A549 (cell line): Measurements from ENCODE around the gene STS. TPM values are rescaled to one million over a fixed set of nuclear protein-coding genes. Genes with fewer than 3 reads are reported as not detected.

Experiments used
- ATAC-seq, 2 experiments: fragments of 200-7000 bp in 1 of 2; fragments of >200 bp in 1 of 2; cut with Nextera tagmentation in 1 of 2; cut with Tn5 transposase in 1 of 2; 3 replicates each; pipeline versions ENCODE4 v1.8.0 to v1.9.1; 2018 to 2020; ENCODE audit warnings: mild to moderate bottlenecking in 1 of 2, moderate library complexity in 1 of 2
- CTCF ChIA-PET: fragments of 300-600 bp; sonication (Branson Sonifier 250); formaldehyde crosslinking; extraction: SDS; loops from one replicate; lab custom pipeline; 2021; ENCODE audit warnings: antibody characterized with exemption, inconsistent platforms; lab: Yijun Ruan, JAX
- POLR2A ChIA-PET: fragments of 350-600 bp; formaldehyde crosslinking; extraction: SDS; loops from one replicate; lab custom pipeline; 2021; ENCODE audit warnings: antibody characterized with exemption, inconsistent platforms; lab: Yijun Ruan, JAX
- DNase-seq, 2 experiments: peaks; one replicate each; pipeline versions ENCODE4 v3.0.0 to v3.0.0-alpha.2; 2011 to 2016; ENCODE audit warnings: low read depth in 1 of 2, low spot score in 1 of 2
- FAIRE-seq: peaks from 2 replicates; lab custom pipeline; 2011; peaks lifted over from hg19 to GRCh38; lab: Jason Lieb, UNC
- H3K27ac ChIP-seq, 2 experiments: fragments of >200 bp; sonication (Bioruptor Twin); formaldehyde crosslinking; 3 replicates each; pipeline ENCODE4 v1.5.1; 2016 to 2017
- H3K4me1 ChIP-seq: fragments of >200 bp; sonication (Bioruptor Twin); formaldehyde crosslinking; 3 replicates; pipeline ENCODE4 v1.6.1; 2016
- H3K4me2 ChIP-seq: fragments of >200 bp; sonication (Bioruptor Twin); formaldehyde crosslinking; 3 replicates; pipeline ENCODE4 v1.6.1; 2016
- H3K4me3 ChIP-seq: fragments of >200 bp; sonication (Bioruptor Twin); formaldehyde crosslinking; 3 replicates; pipeline ENCODE4 v1.5.1; 2016
- H3K9me3 ChIP-seq: fragments of >200 bp; sonication (Bioruptor Twin); formaldehyde crosslinking; 3 replicates; pipeline ENCODE4 v1.6.1; 2016
- E2F6 ChIP-seq: IDR thresholded peaks from 2 replicates; pipeline ENCODE4 v1.6.1; 2012; ENCODE audit warnings: low read depth, borderline replicate concordance
- FOSL2 ChIP-seq, 2 experiments: fragments of 450-650 bp in 1 of 2; fragments of >200 bp in 1 of 2; sonication (Bioruptor Twin) in 1 of 2; formaldehyde crosslinking; IDR thresholded peaks; 2 replicates each; pipeline versions ENCODE4 v1.5.0 to v1.6.1; 2016 to 2020; ENCODE audit warnings: mild to moderate bottlenecking in 1 of 2, moderate library complexity in 1 of 2
- HOXA7 ChIP-seq: fragments of 250-450 bp; sonication (Bioruptor Pico); IDR thresholded peaks from 2 replicates; pipeline ENCODE4 v1.5.0; 2020; ENCODE audit warnings: mild to moderate bottlenecking, moderate library complexity
- RNF2 ChIP-seq: fragments of 200-600 bp; sonication (generic); IDR thresholded peaks from 2 replicates; pipeline ENCODE4 v1.6.1; 2016; ENCODE audit warnings: low read depth, mild to moderate bottlenecking, antibody characterized with exemption, moderate library complexity, borderline replicate concordance
- SMC3 ChIP-seq: fragments of >200 bp; sonication (Bioruptor Twin); formaldehyde crosslinking; IDR thresholded peaks from 3 replicates; pipeline ENCODE4 v1.6.1; 2018; ENCODE audit warnings: inconsistent platforms
- ZNF302 ChIP-seq: fragments of 250-450 bp; sonication (Bioruptor Pico); IDR thresholded peaks from 2 replicates; pipeline ENCODE4 v1.9.0; 2021; ENCODE audit warnings: inconsistent platforms, mild to moderate bottlenecking, moderate library complexity
- WGBS: methylation state at CpG from one replicate; pipeline ENCODE4 v1.1.6; 2017; ENCODE audit errors: missing lambda C conversion rate; 5-methylcytosine and 5-hydroxymethylcytosine counted together
- polyA plus RNA-seq, 4 experiments: library from polyadenylated mRNA; depleted of rRNA in 3 of 4; stranded (reverse); fragments of >200 nt; fragmentation: RNase III in 1 of 4; extraction: RNeasy Plus Mini Kit Qiagen cat#74134 plus additional on column Dnase treatment in 1 of 4; gene quantifications; 2 replicates in 3 of 4; 3 replicates in 1 of 4; pipeline ENCODE4 v1.2.3, GENCODE V29; 2011 to 2017
- small RNA-seq, 6 experiments: library from RNA; depleted of rRNA; stranded (forward); fragments of <200 nt; gene quantifications; one replicate each; pipeline ENCODE3, GENCODE V24; 2012
- TF ChIP-seq, protein P1 (sequence below): IDR thresholded peaks from 2 replicates; pipeline ENCODE4 v1.6.1; 2012

STS gene
- polyA plus RNA-seq, 2 of the 4 experiments (the other 2 are of a cell fraction): 2.1 to 2.4 TPM

DNA sequence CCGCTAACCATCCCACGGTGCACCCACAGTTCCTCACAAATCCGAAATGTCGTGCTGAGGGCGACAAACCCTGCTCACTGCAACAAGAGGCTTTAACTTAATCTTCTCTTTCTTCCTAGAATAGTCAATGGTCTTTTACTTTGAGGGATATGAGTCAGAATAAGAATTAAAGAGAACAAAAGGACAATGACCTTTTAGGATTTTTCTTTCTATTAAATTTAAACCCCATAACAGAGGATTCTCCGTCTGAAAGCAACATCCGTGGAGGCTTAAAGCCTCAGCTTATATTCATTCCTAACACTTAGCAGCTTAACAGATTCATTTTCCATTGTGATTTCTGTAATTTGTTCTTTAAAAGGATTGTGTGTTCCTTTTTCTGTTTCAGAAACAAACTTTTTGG, 45.4 kb downstream of the STS start (continued):
- TF ChIP-seq E2F6 (no peak), RNF2 (no peak), SMC3 (no peak), ZNF302 (CRISPR knock-in tag) (no peak)
- TF ChIP-seq, protein P1, sequence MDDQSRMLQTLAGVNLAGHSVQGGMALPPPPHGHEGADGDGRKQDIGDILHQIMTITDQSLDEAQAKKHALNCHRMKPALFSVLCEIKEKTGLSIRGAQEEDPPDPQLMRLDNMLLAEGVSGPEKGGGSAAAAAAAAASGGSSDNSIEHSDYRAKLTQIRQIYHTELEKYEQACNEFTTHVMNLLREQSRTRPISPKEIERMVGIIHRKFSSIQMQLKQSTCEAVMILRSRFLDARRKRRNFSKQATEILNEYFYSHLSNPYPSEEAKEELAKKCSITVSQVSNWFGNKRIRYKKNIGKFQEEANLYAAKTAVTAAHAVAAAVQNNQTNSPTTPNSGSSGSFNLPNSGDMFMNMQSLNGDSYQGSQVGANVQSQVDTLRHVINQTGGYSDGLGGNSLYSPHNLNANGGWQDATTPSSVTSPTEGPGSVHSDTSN: no peak

DNA sequence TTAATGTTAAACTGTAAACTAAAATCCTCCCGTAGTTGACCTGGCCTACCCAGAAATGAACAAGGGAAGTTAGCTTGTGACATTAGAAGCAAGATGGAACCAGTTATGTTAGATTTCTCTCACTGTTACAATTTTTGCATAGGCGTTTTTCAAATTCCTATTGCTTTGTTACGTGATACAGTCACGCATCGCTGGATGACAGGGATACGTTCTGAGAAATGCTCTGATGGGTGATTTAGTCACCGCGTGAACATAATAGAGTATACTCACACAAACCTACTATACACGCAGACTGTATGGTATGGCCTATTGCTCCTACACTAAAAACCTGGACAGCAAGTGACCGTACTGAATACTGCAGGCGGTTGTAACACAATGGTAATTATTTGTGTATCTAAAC, 47.1 kb downstream of the STS start:
- no peak overlapping the region for H3K4me3 ChIP-seq
- no peaks in the 10 kb centered on the region for H3K9me3 ChIP-seq
- ATAC-seq (no peak), FAIRE-seq (peak; percentile 76), DNase-seq (no peak)
- H3K27ac ChIP-seq: no peak overlapping the region
- 87% methylated on average over 11 of the region's 11 CpGs for WGBS
- ChIA-PET CTCF (no interaction called here), POLR2A (no interaction called here)
- TF ChIP-seq FOSL2 (IDR thresholded peaks at IDR 0.05) (no peak), FOSL2 (CRISPR knock-in tag; IDR thresholded peaks at IDR 0.05) (no peak), HOXA7 (CRISPR knock-in tag) (no peak)
- H3K4me2 ChIP-seq: no peak overlapping the region
- H3K4me1 ChIP-seq: no peaks in the 10 kb centered on the region

Small RNAs within 50 kb of the gene (small RNA-seq; reads per million reads assigned to genes)
- 0 to 1.4 (median 0) reads per million in 6 experiments for gene MIR4767

Other genes starting within 250 kb of the STS start
- gene PUDP, start 441 bp downstream of the STS start, polyA plus RNA-seq (2011; rRNA removed): 49.2 and 50.7 TPM in 2 replicates
- gene PUDP, start 441 bp downstream of the STS start, polyA plus RNA-seq (2017; fragmentation: RNase III; extraction: RNeasy Plus Mini Kit Qiagen cat#74134 plus additional on column Dnase treatment): 25.5 to 27.0 TPM (median 26.2 TPM) in 3 replicates